GM18907 (cell line): ENCODE measurements around the gene ASCC1.
"Not testable (repeated sequence)": the region's sequence is repeated elsewhere in the genome, so short reads cannot be mapped to it uniquely, and the experiment has no call there.

Experiments
- ATAC-seq: cut with Tn5 transposase; IDR thresholded peaks from one replicate; pipeline ENCODE4 v1.9.1; 2021; ENCODE audit warnings: mild to moderate bottlenecking, moderate library complexity; ENCODE audit not compliant: unreplicated experiment

The ASCC1 gene

GRCh38 chr10:72223743-72224101 is 7.6 kb upstream of the ASCC1 start:
- ATAC-seq = no peak

- ATAC-seq = no peak
Observed at GRCh38 chr10:72221278-72221677, 5.2 kb upstream of the ASCC1 start.

- no peak for ATAC-seq
Observed at GRCh38 chr10:72220637-72221036, 4.6 kb upstream of the ASCC1 start.

GRCh38 chr10:72219235-72219814 is 3.2 kb upstream of the ASCC1 start:
- no peak for ATAC-seq

GRCh38 chr10:72218726-72219125 is 2.6 kb upstream of the ASCC1 start:
- ATAC-seq = no peak

DNA sequence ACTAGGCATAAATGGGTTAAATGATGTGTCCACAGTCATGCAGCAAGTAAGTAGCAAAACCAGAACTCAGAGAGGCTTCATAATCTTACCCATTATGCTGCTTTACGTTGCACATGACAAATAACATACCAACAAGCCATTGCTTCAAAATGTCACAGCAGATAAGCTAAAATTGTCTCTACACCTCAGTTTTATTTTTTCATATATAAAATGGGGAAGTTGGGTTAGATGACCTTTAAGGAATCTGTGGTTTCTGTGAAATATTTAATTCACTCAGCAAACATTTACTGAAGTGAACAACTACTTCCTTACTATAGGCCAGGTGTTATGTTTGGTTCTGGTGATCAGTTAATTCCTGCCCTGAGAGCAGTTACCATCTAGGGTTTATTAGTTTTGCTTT is 2.2 kb upstream of the ASCC1 start:
- ATAC-seq = no peak

DNA sequence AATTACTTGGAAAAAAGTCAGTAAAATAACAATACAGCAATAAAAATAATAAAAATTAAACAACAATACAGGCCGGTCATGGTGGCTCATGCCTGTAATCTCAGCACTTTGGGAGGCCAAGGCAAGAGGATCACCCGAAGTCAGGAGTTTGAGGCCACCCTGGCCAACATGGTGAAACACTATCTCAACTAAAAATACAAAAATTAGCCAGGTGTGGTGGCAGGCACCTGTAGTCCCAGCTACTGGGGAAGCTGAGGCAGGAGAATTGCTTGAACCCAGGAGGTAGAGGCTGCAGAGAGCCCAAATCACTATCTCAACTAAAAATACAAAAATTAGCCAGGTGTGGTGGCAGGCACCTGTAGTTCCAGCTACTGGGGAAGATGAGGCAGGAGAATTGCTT is 4.2 kb downstream of the ASCC1 start:
- ATAC-seq = not testable (repeated sequence)

DNA sequence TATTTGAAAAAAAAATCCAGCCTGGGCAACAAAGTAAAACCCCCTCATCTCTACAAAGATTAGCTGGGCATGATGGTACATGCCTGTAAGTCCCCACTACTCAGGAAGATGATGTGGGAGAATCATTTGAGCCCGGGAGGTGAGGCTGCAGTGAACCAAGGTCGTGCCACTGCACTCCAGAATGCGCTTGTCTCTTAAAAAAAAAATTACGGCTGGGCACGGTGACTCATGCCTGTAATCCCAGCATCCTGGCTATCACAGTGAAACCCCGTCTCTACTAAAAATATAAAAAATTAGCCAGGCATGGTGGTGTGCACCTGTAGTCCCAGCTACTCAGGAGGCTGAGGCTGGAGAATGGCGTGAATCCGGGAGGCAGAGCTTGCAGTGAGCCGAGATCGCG is 4.7 kb downstream of the ASCC1 start:
- ATAC-seq = not testable (repeated sequence)

DNA sequence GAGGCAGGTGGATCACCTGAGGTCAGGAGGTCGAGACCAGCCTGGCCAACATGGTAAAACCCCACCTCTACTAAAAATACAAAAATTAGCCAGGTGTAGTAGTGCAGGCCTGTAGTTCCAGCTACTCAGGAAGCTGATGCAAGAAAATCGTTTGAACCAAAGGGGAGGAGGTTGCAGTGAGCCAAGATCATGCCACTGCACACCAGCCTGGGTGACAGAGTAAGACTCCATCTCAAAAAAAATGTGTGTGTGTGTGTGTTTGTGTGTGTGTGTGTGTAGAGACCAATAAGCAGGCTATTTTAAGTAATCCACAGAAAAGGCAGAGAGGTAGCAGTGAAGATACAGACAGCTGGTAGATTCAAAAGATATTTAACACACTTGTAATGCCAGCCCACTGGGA is 7.5 kb downstream of the ASCC1 start:
- ATAC-seq = not testable (repeated sequence)

- ATAC-seq = no peak
Observed at GRCh38 chr10:72206511-72207229, 9.4 kb downstream of the ASCC1 start.

GRCh38 chr10:72204724-72205123 is 11.4 kb downstream of the ASCC1 start:
- no peak for ATAC-seq

GRCh38 chr10:72204296-72204695 is 11.8 kb downstream of the ASCC1 start:
- no peak for ATAC-seq

DNA sequence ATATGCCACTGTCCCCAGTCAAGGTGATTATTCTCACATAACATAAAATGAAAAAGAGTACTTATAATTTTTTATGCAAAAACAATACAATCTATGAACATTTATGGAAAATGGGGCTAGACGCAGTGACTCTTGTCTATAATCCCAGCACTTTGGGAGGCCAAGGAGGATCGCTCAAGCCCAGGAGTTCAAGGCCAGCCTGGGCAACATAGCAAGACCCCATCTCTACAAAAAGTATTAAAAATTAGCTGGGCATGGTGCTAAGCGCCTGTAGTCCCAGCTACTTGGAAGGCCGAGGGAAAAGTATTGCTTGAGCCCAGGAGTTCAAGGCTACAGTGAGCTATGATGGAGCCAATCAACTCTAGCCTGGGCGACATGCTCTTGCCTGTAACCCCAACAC is 14.8 kb downstream of the ASCC1 start:
- ATAC-seq = no peak

GRCh38 chr10:72200883-72201282 is 15.2 kb downstream of the ASCC1 start:
- ATAC-seq = no peak

DNA sequence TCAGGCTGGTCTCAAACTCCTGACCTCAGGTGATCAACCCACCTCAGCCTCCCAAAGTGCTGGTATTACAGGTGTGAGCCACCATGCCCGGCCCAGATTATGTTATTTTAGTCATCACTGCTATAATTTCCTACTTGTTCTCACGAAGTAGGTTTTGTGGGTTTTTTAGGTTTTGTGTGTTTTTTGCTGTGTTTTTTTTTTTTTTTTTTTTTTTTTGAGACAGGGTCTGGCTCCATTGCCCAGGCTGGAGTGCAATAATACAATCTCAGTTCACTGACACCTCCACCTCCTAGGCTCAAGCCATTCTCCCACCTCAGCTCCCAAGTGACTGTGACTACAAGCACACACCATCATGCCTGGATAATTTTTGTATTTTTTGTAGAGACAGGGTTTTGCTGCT is 21.1 kb downstream of the ASCC1 start:
- ATAC-seq = no peak

DNA sequence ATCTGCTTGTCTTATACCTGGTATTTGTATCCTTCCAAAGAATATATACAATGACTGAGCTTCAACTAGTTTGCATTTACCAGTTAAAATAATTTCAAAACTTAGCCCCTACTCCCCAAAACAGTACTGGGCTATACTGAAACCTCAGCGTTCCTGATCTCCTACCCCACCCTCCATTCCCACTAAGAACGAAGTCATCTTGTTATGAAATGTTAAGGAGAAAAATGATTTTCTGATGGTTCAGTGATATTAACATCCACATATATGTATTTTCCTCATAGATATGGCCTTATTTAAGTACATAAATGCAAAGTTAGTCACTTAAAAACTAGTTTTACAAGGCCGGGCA is 29.1 kb downstream of the ASCC1 start:
- no peak for ATAC-seq

DNA sequence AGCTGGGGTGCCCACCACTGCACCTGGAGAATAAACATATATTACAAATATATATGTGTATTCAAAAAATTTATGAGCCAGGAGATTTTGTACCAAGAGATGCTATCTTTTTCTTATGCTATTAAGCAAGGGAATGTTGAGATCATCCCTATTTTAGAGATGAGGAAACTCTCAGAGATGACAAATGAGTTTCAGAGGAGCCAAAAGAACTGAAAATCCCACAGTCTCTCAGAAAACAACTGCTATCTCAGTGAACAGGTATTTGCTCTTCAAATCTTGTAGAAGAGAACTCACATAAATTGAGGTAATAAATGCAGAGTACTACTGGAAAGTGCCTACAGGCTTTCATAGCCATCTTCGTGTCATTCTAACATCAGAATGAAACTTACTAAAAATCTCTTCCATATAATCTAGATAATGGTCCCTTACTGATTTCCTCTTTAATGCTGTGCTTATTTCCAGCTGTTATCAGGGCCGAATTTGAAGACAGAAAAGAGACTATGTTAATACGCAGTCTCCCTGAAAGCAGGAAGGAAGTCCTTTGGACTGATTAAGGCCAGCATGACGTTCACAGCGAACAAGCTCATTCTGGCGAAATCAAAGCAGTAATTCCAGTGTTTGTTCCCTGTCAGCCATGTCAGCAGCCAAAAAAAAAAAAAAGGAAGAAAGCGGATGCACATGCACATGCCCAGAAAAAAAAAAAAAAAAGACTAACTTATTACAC is 29.7 kb downstream of the ASCC1 start:
- no peak for ATAC-seq

- ATAC-seq = no peak
Observed at GRCh38 chr10:72184156-72184555, 31.9 kb downstream of the ASCC1 start.

- ATAC-seq = no peak
Observed at GRCh38 chr10:72177454-72177853, 38.6 kb downstream of the ASCC1 start.

GRCh38 chr10:72176701-72177100 is 39.4 kb downstream of the ASCC1 start:
- no peak for ATAC-seq

DNA sequence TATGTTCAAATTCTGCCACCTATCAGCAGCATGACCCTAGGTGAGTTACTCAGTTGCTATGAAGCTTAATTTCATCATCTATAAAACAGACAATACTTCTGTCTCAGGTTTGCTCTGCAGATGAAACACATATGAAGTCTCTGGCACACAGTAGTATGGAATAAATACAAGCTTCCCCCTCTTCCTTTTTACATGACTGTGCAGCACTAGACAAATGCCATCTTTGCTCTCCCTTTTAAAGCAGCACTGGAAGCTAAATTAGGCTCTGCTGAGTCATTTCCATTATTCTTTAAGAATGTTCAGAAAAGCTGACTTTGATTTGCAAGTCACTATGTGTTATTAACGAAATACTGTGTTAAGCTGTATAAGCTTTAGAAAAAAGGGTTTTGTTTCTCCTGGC is 40.9 kb downstream of the ASCC1 start:
- no peak for ATAC-seq

- peak; percentile 13 for ATAC-seq
Observed at GRCh38 chr10:72174297-72174662, 41.8 kb downstream of the ASCC1 start.
